ENCODE results near the gene IFNGR1.

- TF ChIP-seq CTCF (conservative IDR thresholded peaks at IDR 0.05; ENCODE audit: low read depth, low read length) (no peak), EZH2 (IDR thresholded peaks at IDR 0.05; ENCODE audit: borderline replicate concordance, low read depth, low read length, poor library complexity, severe bottlenecking) (no peak)
Measured at GRCh38 chr6:137218473-137218916, 690 bp downstream of the IFNGR1 start.
